Airway epithelial cell (primary cell): ENCODE results near the gene ACOT13. TPM values are rescaled to one million over a fixed set of nuclear protein-coding genes. Genes with fewer than 3 reads are reported as not detected.

Experiments
- total RNA-seq: library from RNA; depleted of rRNA; stranded (reverse); fragments of >200 nt; gene quantifications from 2 replicates; pipeline ENCODE4 v1.2.3, GENCODE V29; 2015

The ACOT13 gene
- total RNA-seq, result 17.1 and 28.6 TPM in 2 replicates

DNA sequence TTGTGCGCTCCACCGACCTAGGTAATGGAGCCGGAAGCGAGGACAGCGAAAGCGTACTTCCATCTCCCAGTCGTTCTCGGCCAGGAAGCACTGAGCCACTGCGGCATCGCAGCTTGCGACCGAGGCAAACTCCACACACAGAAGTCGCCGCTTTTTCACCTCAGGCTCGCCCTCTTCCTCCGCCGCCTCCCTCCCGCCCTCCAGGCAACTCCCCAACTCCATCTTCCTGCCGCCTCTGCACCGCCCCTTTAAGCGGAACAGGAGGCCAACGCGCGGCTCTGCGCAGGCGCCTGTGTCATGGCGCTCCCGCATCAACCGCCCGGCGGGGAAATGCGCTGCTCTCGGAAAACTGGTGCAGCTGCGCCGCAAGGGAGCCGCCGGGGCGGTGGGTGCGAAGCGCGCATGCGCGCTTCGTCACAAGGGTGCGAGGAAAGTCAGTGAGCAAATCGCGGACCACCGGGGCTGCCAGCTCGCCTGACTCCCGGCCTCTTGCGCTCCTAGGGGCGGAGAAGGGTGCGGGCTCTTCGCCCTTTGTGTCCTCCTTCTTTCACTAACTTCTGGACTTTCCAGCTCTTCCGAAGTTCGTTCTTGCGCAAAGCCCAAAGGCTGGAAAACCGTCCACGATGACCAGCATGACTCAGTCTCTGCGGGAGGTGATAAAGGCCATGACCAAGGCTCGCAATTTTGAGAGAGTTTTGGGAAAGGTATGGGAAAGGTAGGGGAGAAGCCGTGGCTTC lies at the start of gene ACOT13, which contains the start of gene TDP2:
Gene ACOT13 (plus strand): TSS at position 437 of the 737 bp plus-strand sequence. CDS start 187 bp downstream, at position 624.
Gene TDP2 (minus strand): TSS at position 259 of the 737 bp plus-strand sequence. CDS start 37 bp downstream, at position 222.

DNA sequence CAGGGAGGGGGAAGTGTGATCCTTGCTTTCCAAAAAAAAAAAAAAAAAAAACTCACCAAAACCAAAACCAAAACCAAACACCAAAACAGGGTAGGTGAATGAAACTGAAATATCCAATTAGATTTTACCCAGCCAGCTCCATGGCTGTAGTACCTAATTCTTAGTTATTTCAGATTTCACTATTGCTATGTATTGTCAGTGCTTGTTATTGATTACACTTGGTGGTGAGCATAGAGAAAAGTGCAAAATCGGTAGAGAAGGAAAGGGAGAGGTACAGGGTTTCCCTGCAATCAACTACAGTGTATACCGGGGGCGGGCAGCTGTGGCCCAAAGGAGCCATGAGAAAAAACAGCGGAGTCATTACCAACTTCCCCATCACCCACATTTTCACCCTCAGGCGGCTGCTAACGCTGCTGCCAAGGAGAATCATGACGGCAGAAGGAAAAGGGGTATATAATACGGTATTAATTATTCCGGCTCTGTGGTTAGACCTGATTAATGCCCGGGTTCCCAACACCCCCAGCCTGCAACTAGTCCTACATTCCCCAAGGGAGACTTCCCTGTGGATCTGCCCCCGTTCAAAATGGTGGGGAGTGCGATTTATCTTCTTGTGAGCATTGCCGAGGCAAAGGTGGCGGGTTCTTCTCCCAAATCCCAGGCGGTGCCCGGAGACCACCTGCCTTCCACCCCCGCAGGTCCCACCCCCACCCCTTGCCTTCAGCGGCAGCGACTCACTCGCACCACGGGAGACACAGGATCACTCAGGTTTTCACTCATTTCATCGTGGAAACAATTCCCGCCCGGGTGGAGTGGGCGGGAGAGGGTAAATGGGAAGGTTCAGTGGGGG lies 52.5 kb downstream of the ACOT13 start, which contains the start of gene C6orf62:
Gene C6orf62 (minus strand): TSS at position 30 of the 847 bp plus-strand sequence. CDS start 486 bp downstream, outside the sequence.

Other genes with a start within 250 kb of the ACOT13 start
- gene GPLD1, start 177.5 kb upstream of the ACOT13 start, total RNA-seq, result 0.28 and 0.74 TPM in 2 replicates
- 1.6 and 2.0 TPM in 2 replicates for gene ALDH5A1, start 172.1 kb upstream of the ACOT13 start, total RNA-seq
- gene KIAA0319, start 20.9 kb upstream of the ACOT13 start, total RNA-seq, result 0.19 TPM in 1 of 2 replicates, not detected in the other
- 20.0 and 20.6 TPM in 2 replicates for gene TDP2, start 178 bp upstream of the ACOT13 start, total RNA-seq
- gene C6orf62, start 52.1 kb downstream of the ACOT13 start, total RNA-seq, result 48.0 and 48.7 TPM in 2 replicates
- 44.0 and 48.1 TPM in 2 replicates for gene GMNN, start 107.9 kb downstream of the ACOT13 start, total RNA-seq
- gene ARMH2, start 131.8 kb downstream of the ACOT13 start, total RNA-seq, result not detected in 2 replicates